ENCODE measurements around the gene TMEM178A.
A peak's percentile ranks its signal among the peaks of the same experiment; 100 is the strongest.
"Not testable (repeated sequence)": the region's sequence is repeated elsewhere in the genome, so short reads cannot be mapped to it uniquely, and the experiment has no call there.

The TMEM178A gene

DNA sequence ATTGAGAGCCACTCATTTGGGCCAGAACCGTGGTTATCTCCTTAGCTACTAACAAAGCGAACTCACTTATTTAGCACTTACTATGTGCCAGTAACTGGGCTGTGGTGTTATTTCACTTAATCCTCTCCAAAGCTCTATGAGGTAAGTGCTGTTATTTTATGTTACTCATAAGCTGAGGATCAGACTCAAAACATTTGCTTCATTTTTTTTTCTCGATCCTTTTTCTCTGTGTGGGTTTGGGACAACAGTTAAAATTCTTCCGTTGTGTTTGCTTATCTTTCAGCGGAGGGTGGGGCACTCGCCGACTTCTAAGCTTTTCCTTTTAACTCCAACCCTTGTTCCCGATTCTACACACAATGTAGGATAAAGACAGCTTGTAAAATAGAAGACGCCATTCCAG, 52.8 kb downstream of the TMEM178A start:
- no peak for DNase-seq

DNA sequence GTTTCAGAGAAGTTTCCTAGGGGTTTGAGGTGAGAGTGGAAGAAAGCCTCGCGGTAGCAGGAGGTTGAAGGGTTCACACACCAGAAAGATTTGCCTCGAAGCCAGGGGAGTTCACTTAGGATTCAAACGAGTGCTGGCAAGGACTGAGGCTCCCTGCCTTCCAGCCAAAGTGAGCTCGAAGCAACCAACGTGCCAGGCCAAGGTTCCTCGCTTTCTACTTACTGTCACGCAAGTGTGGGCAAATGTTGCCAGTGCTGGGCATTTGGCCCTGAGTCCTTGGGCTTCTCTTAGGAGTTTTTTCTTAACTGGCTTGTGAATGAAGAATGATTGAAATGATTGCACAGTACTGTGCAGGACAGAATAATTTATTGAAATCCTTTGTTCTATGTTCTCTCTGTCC, 53.6 kb downstream of the TMEM178A start:
- no peak for DNase-seq

DNA sequence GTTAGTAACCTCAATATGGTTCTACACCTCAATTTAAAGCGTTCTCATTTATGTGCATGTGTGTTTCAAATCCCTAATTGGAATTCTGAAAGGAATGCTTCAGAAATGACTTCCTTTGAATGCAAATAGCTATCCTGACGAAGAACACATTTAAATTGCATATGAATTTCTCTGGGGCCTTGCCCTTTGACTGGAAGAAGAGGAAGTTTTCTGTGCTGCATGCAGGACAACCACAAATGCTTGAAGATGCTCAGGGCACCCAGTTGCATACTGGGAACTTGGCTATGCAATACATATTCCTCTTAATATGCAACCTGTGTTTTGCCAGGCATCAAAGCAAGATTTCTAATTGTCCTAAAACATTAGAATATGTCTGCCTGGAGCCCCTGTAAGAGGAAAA, 55.3 kb downstream of the TMEM178A start:
- no peak for DNase-seq

DNA sequence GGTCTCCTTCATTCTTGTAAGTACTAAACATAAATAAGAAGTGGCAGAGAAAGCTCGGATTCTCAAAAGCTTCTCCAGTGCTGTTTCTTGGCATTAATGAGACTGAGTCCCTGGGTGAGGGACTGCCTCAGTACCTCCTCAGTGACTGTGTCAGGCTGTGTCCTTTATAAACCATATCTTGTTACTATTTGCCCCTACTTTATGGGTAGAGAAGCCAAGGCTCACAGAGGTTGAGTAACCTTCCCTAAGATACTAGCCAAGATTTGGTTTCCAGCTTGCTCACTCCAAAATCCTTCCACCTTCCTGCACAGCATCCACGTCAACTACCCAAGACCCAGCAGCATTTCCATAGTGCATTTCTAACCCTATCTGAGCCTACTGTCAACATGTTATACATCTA, 57.8 kb downstream of the TMEM178A start:
- DNase-seq, result no peak

- DNase-seq, result no peak
Measured at GRCh38 chr2:39723946-39724827, 58.5 kb downstream of the TMEM178A start.

- no peak for DNase-seq
Measured at GRCh38 chr2:39724828-39725144, 59.1 kb downstream of the TMEM178A start.

GRCh38 chr2:39725401-39725800, 59.7 kb downstream of the TMEM178A start:
- no peak for DNase-seq

GRCh38 chr2:39728085-39728484, 62.4 kb downstream of the TMEM178A start:
- not testable (repeated sequence) for DNase-seq

DNA sequence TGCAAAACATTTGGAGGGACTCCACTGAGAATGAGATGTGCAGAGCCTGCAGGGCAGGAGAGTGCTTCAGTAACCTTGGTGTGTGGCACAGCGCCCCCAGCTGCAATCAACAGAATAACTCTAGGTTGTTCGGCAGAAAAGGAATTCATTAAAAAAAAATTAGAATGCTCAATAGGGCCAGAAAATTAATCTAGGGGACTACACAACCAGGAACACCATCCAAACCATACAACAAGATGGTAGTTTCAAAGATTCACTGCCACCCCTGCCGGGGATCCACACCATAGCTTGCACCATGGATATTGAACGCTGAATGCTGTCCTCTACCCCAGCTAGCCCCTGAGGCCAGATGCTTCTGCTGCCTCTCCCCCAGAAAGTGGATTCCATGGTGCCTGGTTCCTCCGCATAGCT, 63.2 kb downstream of the TMEM178A start:
- no peak for DNase-seq

DNA sequence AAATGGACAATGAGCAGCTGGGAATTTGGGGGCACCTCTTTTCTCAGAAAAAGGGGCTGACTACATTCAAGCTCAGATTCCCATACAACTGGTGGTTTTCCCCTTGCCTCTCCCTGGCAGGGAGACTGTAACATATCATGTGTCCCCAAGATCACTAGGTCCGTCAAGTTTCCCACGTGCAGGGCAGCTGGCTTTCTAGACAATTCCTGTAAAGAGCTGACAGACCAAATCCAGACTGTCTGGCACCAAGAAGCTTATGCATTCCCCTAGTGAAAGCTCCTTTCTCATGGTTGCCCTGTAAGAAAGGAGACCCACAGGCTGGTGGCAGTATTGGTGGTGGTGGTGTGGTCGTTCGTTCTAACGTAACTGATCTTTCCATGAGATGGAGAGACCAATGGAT, 64.6 kb downstream of the TMEM178A start:
- DNase-seq, result no peak

GRCh38 chr2:39730685-39731302, 65.1 kb downstream of the TMEM178A start:
- DNase-seq, result peak; percentile 19

GRCh38 chr2:39731546-39731945, 65.8 kb downstream of the TMEM178A start:
- DNase-seq, result no peak

GRCh38 chr2:39732482-39732881, 66.8 kb downstream of the TMEM178A start:
- peak; percentile 51 for DNase-seq

DNA sequence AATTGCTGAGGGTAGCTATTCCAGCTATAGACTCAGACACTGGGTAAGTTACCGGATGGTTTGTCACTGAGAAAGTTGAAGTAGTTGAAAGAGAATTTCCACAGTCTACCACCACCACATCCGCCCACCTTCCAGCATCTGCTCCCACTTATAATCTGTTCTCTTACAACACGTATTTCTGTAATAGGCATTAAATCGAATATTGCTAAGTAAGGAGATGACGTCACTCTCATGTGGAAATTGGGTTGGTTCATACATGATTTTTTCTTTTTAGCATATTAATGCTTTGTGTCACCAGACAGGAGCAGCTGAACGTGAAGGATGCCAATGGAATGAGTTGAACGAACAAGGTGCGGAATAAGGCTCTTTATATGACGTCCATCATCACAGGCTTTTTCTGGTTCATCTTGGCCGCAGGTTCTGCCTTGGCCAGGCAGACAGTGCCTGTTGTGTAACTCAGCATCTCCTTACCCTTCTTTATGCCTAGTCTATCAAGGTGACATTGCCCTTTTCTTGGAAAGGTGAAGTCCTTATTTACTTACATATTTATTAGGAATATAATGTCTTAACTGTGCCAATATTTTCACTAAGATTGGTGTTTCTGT, 67.5 kb downstream of the TMEM178A start:
- no peak for DNase-seq

DNA sequence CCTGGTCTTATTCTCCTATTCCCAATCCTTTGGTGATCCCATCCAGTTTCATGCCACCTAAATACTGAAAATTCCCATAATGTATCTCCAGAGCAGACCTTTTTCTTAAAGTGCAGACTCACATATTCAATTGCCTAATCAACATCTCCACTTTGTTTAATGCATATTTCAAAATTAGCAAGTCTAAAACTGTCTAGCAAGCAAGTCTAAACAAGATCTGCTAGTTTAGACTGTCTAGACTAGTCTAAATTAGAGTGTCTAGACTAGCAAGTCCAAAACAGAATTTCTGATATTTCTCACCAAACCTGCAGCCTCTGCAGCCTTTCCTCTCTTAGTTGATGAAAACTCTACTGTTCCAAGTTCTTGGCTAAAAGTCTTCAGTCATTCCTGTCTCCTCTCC, 68.7 kb downstream of the TMEM178A start:
- DNase-seq, result no peak

DNA sequence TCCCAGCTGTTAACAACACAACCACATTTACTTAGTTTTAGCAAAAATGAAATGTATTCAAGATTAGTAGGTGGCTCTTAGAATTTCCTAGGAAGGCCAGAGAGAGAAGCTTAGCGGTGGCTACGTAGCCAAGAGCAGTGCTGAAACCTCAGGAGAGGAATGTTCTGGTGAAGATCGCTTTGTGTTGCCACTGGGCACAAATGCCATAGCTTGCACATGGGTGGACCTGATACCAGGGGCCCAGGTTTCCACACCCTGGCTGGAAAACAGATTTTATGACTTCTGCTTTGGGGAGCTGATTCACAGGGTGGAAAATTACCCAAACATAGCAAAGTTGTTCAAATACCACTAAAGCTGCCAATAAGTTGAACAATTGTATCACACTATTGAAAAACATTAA, 69.9 kb downstream of the TMEM178A start:
- no peak for DNase-seq

DNA sequence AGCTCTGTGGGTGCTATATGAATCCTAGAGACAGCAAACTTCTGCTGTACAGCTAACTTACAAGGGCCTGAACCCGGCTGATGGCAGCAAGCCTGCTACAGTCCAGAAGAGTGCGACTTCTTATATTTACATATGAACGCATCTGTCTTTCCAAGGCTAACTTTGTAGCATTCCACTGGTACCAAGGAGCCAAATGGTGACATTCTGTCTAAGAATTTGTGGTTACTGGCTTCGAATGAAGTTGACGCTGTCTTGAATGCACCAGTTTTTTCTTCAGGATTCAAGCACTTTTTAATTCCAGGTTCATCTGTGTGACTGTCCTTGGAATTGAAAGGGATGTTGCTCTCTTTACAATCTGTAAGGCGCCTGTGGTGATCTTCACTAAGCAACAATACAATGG, 70.9 kb downstream of the TMEM178A start:
- no peak for DNase-seq

DNA sequence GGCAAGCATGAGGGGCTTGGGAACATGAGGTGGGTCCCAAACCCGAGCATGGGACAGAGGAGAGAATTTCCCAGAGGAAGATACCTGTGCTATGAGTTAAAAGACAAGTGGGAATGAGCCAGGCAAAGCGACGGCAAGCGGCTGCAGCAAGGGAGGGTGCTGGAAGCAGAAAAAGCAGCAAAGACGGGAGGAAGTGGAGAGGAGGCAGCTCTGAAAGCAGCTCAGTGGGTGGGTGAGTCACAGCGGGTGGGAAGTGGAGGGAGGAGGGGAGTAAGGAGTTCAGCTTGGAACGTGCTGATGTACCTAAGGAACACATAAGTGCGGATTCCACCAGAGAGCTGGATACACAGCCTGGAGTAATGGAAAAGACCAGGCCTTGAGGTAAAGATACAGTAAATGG, 71.9 kb downstream of the TMEM178A start:
- DNase-seq, result no peak

GRCh38 chr2:39738936-39739335, 73.2 kb downstream of the TMEM178A start:
- no peak for DNase-seq

- no peak for DNase-seq
Measured at GRCh38 chr2:39739386-39739785, 73.7 kb downstream of the TMEM178A start.

DNA sequence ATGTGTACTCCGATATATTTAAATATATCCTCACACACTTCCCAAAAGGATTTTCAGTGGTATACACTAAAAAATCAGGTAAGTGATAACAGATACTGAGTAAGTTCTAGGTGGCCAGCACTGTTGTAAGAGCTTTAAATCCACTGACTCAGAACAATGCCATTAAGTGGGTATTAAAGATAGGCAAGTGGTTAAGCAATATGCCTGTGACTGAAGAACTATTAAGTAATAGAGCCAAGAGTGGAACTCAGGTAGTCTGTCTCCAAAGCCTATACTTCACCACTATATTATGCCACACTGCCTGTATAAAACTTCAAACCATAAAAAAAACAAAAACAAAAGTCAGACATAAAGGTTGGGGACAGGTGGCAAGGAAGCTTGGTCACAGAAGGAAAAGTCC, 76.2 kb downstream of the TMEM178A start:
- no peak for DNase-seq

DNA sequence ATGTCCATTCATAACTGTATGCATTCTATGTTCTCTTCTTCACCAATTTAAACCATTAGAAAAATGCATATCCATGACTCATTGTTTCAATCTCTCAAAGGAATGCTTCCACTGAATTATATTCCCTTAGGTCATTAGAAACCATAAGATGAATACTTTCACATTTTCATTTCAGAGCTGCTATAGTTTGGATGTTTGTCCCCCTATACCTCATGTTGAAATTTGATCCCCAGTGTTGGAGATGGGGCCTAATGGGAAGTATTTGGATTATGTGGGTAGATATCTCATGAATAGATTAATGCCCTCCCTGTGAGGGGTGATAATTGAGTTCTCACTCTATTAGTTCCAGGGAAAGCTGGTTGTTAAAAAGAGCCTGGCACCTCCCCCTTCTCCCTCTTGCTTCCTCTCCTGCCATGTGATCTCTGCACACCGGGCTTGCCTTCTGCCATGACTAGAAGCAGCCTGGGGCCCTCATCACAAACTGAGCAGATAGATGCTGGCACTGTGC, 77.6 kb downstream of the TMEM178A start:
- peak; percentile 4 for DNase-seq

DNA sequence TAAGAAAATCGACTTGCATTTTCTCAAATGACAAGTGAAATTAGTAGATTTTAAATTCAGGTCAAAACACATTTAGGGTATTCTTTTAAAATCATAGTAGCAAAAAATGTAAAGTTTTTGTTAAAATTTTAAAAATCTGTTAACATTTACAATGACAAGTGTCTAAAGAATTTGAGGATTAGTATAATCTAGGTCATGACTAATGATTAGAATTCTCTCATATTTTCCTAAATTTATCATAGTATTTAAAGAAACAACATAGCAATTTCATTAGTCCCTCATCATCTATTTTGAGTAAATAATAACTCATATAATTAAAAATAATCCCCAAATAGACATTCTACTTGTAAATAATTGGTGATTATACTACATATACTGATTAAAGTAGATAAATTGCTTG, 89.7 kb downstream of the TMEM178A start:
- no peak for DNase-seq

- no peak for DNase-seq
Measured at GRCh38 chr2:39757156-39757555, 91.4 kb downstream of the TMEM178A start.
